Suprapubic skin (tissue), 3 donors: ENCODE results near the gene SHC3.

ENCODE experiments used
- CTCF ChIP-seq, 2 donors: fragments of 200-600 bp in 1 of 2; fragments of 450-650 bp in 1 of 2; sonication (generic) in 1 of 2; IDR thresholded peaks; one replicate each; pipeline ENCODE4 v1.5.1; 2016 to 2019; ENCODE audit warnings: antibody characterized with exemption in 2 of 2, mild to moderate bottlenecking in 1 of 2, moderate library complexity in 1 of 2
- POLR2A ChIP-seq, 2 donors: fragments of 450-650 bp; IDR thresholded peaks; one replicate each; pipeline ENCODE4 v1.6.1; 2017; ENCODE audit warnings: antibody characterized with exemption in 2 of 2, mild to moderate bottlenecking in 2 of 2, moderate library complexity in 2 of 2

- TF ChIP-seq POLR2A (IDR thresholded peaks at IDR 0.05) (no peak), CTCF (IDR thresholded peaks at IDR 0.05) (no peak)
Observed at GRCh38 chr9:89179895-89180734, 1.5 kb upstream of the SHC3 start.
